B cell (primary cell): ENCODE results near the gene GDPD4. TPM values are rescaled to one million over a fixed set of nuclear protein-coding genes. Genes with fewer than 3 reads are reported as not detected.
"Not testable (repeated sequence)": the region's sequence is repeated elsewhere in the genome, so short reads cannot be mapped to it uniquely, and the experiment has no call there.

Source experiments
- ATAC-seq: fragments of 200-7000 bp; cut with Tn5 transposase; one replicate; pipeline ENCODE4 v1.10.0; 2021; ENCODE audit warnings: low read depth, mild to moderate bottlenecking, moderate number of reproducible peaks, moderate library complexity
- CTCF ChIA-PET: fragments of 350-600 bp; sonication (Branson Sonifier 250); formaldehyde crosslinking; loops from one replicate; lab custom pipeline; 2021; ENCODE audit warnings: antibody characterized with exemption, inconsistent platforms; lab: Charles Lee
- POLR2A ChIA-PET: fragments of 350-600 bp; sonication (Branson Sonifier 250); formaldehyde crosslinking; loops from one replicate; lab custom pipeline; 2021; ENCODE audit warnings: antibody characterized with exemption; lab: Charles Lee
- DNase-seq: peaks from one replicate; pipeline ENCODE4 v3.0.0; 2013
- H2AFZ ChIP-seq: 2 replicates; pipeline ENCODE4 v1.6.1; 2012; ENCODE audit warnings: mild to moderate bottlenecking, low read depth, low read length; ENCODE audit not compliant: insufficient read depth, poor library complexity, severe bottlenecking
- H3K27ac ChIP-seq, 2 donors: 1 replicate in 1 of 2; 2 replicates in 1 of 2; pipeline ENCODE4 v1.5.1; 2012 to 2013; ENCODE audit warnings: low read length in 2 of 2, mild to moderate bottlenecking in 2 of 2, moderate library complexity in 1 of 2
- H3K27me3 ChIP-seq, 4 experiments: fragments of 200-600 bp in 1 of 4; sonication (generic) in 1 of 4; replicated peaks in 1 of 4; 1 replicate in 2 of 4; 2 replicates in 2 of 4; pipeline versions ENCODE4 v1.6.1 to v1.7.0; 2013 to 2016; ENCODE audit warnings: low read length in 3 of 4, mild to moderate bottlenecking in 2 of 4, mixed read lengths in 1 of 4, moderate library complexity in 1 of 4; ENCODE audit not compliant: insufficient read depth in 4 of 4, control insufficient read depth in 3 of 4; ENCODE audit errors: control extremely low read depth in 1 of 4
- H3K36me3 ChIP-seq, 2 experiments: replicated peaks in 1 of 2; 1 replicate in 1 of 2; 2 replicates in 1 of 2; pipeline versions ENCODE4 v1.6.1 to v1.7.1; 2013; ENCODE audit warnings: low read length in 1 of 2; ENCODE audit not compliant: insufficient read depth in 2 of 2, control insufficient read depth in 1 of 2; ENCODE audit errors: control extremely low read depth in 1 of 2, extremely low read depth in 1 of 2
- H3K4me1 ChIP-seq, 2 donors: fragments of 200-600 bp in 1 of 2; sonication (generic) in 1 of 2; 1 replicate in 1 of 2; 2 replicates in 1 of 2; pipeline versions ENCODE4 v1.5.1 to v1.6.1; 2013 to 2017; ENCODE audit warnings: low read length in 2 of 2; ENCODE audit not compliant: control insufficient read depth in 2 of 2, insufficient read depth in 2 of 2
- H3K4me2 ChIP-seq: replicated peaks from 2 replicates; pipeline ENCODE3; 2012; ENCODE audit warnings: mild to moderate bottlenecking, low read depth, low read length; ENCODE audit not compliant: poor library complexity, severe bottlenecking
- H3K4me3 ChIP-seq, 5 experiments: fragments of 200-600 bp in 1 of 5; sonication (generic) in 1 of 5; 1 replicate in 3 of 5; 2 replicates in 2 of 5; pipeline versions ENCODE4 v1.5.1 to v1.7.0; 2011 to 2016; ENCODE audit warnings: low read length in 4 of 5, mild to moderate bottlenecking in 4 of 5, low read depth in 2 of 5, control low read depth in 1 of 5, moderate library complexity in 1 of 5; ENCODE audit not compliant: insufficient read depth in 1 of 5; ENCODE audit errors: control extremely low read depth in 1 of 5, extremely low read depth in 1 of 5
- H3K79me2 ChIP-seq: fragments of 200-600 bp; sonication (generic); one replicate; pipeline ENCODE4 v1.6.0; 2016; ENCODE audit warnings: low read length; ENCODE audit not compliant: control insufficient read depth, insufficient read depth
- H3K9ac ChIP-seq: fragments of 200-600 bp; sonication (generic); 2 replicates; pipeline ENCODE4 v1.6.1; 2017; ENCODE audit warnings: mild to moderate bottlenecking, low read length, moderate library complexity
- H3K9me3 ChIP-seq, 3 donors: one replicate each; pipeline versions ENCODE4 v1.6.1 to v1.7.1; 2013; ENCODE audit warnings: low read length in 2 of 3; ENCODE audit not compliant: control insufficient read depth in 2 of 3, insufficient read depth in 1 of 3; ENCODE audit errors: control extremely low read depth in 1 of 3
- H4K20me1 ChIP-seq: 2 replicates; pipeline ENCODE4 v1.6.0; 2012; ENCODE audit warnings: mild to moderate bottlenecking, low read length; ENCODE audit not compliant: insufficient read depth, control insufficient read depth, poor library complexity, severe bottlenecking
- H3K27ac Mint-ChIP-seq: one replicate; pipeline ENCODE4 v1.8.0; 2021; ENCODE audit warnings: mixed read lengths
- H3K27me3 Mint-ChIP-seq: one replicate; pipeline ENCODE4 v1.8.0; 2021; ENCODE audit warnings: mixed read lengths
- H3K4me1 Mint-ChIP-seq: one replicate; pipeline ENCODE4 v1.8.0; 2021; ENCODE audit warnings: mixed read lengths
- H3K4me3 Mint-ChIP-seq: one replicate; pipeline ENCODE4 v1.8.0; 2021; ENCODE audit warnings: mixed read lengths
- H3K9me3 Mint-ChIP-seq: one replicate; pipeline ENCODE4 v1.8.0; 2022; ENCODE audit warnings: mixed read lengths; ENCODE audit not compliant: insufficient read depth
- EZH2 ChIP-seq: IDR thresholded peaks from 2 replicates; pipeline ENCODE4 v1.6.1; 2012; ENCODE audit warnings: borderline replicate concordance, low read depth, mild to moderate bottlenecking, moderate library complexity, low read length; ENCODE audit not compliant: insufficient read depth, poor library complexity, severe bottlenecking
- WGBS: methylation state at CpG from one replicate; pipeline ENCODE4 v1.1.5; 2013; ENCODE audit warnings: missing lambda C conversion rate; ENCODE audit not compliant: insufficient coverage; 5-methylcytosine and 5-hydroxymethylcytosine counted together
- intact Hi-C: fragments of 100-400 bp; cut with micrococcal nuclease; formaldehyde crosslinking; loops from one replicate; pipeline ENCODE4 v1.10.0; 2022
- polyA plus RNA-seq: library from polyadenylated mRNA; depleted of rRNA; stranded (reverse); fragments of >200 nt; gene quantifications from 2 replicates; pipeline ENCODE4 v1.2.3, GENCODE V29; 2012
- total RNA-seq, 2 donors: library from RNA; stranded (reverse); fragments of 120-200 nt in 1 of 2; gene quantifications; 1 replicate in 1 of 2; 2 replicates in 1 of 2; pipeline versions ENCODE4 v1.2.3 to v1.2.4, GENCODE V29; 2013 to 2022
- TF ChIP-seq, protein P1 (sequence below): fragments of 200-600 bp; IDR thresholded peaks from one replicate; pipeline ENCODE4 v1.8.0; 2022; ENCODE audit warnings: antibody characterized with exemption, mild to moderate bottlenecking

GDPD4 gene
- total and polyA plus RNA-seq, 2 donors (not counting 1 experiment from before 2014, with no cell fraction given) = not detected

- H3K27ac ChIP-seq = no peak overlapping the region
- H3K4me1 Mint-ChIP-seq = no peaks in the 10 kb centered on the region
- H3K4me1 ChIP-seq = no peaks in the 10 kb centered on the region
- no peaks in the 10 kb centered on the region for H4K20me1 ChIP-seq
- H3K36me3 ChIP-seq = no peaks in the 10 kb centered on the region
- no peak overlapping the region for H3K4me3 ChIP-seq
- no peaks in the 10 kb centered on the region for H3K27me3 ChIP-seq
- POLR2A ChIA-PET = no interaction called here
- no peak overlapping the region for H2AFZ ChIP-seq
- no peak overlapping the region for H3K9ac ChIP-seq
- TF ChIP-seq, protein P1, sequence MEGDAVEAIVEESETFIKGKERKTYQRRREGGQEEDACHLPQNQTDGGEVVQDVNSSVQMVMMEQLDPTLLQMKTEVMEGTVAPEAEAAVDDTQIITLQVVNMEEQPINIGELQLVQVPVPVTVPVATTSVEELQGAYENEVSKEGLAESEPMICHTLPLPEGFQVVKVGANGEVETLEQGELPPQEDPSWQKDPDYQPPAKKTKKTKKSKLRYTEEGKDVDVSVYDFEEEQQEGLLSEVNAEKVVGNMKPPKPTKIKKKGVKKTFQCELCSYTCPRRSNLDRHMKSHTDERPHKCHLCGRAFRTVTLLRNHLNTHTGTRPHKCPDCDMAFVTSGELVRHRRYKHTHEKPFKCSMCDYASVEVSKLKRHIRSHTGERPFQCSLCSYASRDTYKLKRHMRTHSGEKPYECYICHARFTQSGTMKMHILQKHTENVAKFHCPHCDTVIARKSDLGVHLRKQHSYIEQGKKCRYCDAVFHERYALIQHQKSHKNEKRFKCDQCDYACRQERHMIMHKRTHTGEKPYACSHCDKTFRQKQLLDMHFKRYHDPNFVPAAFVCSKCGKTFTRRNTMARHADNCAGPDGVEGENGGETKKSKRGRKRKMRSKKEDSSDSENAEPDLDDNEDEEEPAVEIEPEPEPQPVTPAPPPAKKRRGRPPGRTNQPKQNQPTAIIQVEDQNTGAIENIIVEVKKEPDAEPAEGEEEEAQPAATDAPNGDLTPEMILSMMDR = no peak
- TF ChIP-seq EZH2 = no peak
- no peaks in the 10 kb centered on the region for H3K9me3 ChIP-seq
- DNase-seq = no peak
- intact Hi-C loops = no loop called here
- no peaks in the 10 kb centered on the region for H3K27me3 Mint-ChIP-seq
- no peak for ATAC-seq
- no peaks in the 10 kb centered on the region for H3K9me3 Mint-ChIP-seq
- H3K4me3 Mint-ChIP-seq = no peak overlapping the region
- H3K4me2 ChIP-seq = no peak overlapping the region
- CTCF ChIA-PET = no interaction called here
- 93% methylated on average over 2 of the region's 5 CpGs for WGBS
- H3K79me2 ChIP-seq = no peaks in the 10 kb centered on the region
- no peak overlapping the region for H3K27ac Mint-ChIP-seq
These were observed 791 bp downstream of the GDPD4 start for GRCh38 chr11:77300695-77301094.

DNA sequence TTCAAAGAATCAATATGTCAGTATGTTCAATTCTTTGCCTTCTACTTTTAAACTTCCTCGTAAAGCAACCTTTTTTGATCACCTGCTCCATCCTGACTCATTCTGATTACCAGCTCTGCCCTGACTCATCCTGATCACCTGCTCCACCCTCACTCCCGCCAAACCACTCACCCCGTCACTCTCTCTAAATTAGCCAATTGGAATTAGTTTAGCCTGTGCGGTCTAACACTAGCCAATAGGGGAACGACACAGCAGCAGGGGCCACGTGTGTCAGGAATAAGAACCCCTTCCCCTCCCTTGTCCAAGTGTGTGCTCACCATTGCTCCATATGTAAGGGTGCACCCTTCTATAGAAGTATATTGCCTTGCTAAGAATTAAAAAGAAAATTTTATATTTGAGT is 1.5 kb downstream of the GDPD4 start:
- CTCF ChIA-PET, H3K27me3 ChIP-seq, ATAC-seq, H3K27ac Mint-ChIP-seq, H3K4me1 Mint-ChIP-seq, H3K4me1 ChIP-seq, H4K20me1 ChIP-seq, H3K4me3 Mint-ChIP-seq, H3K9ac ChIP-seq, H3K9me3 ChIP-seq, H3K4me3 ChIP-seq, H3K27me3 Mint-ChIP-seq, H3K36me3 ChIP-seq, H2AFZ ChIP-seq, DNase-seq, H3K79me2 ChIP-seq, intact Hi-C loops, H3K9me3 Mint-ChIP-seq, POLR2A ChIA-PET, H3K27ac ChIP-seq, H3K4me2 ChIP-seq: not testable (repeated sequence)
- WGBS = 91% methylated on average over 1 of the region's 6 CpGs
